NCI-H460 (cell line): ENCODE measurements around the gene CLIP3. TPM values are rescaled to one million over a fixed set of nuclear protein-coding genes. Genes with fewer than 3 reads are reported as not detected.
"Not testable (repeated sequence)": the region's sequence is repeated elsewhere in the genome, so short reads cannot be mapped to it uniquely, and the experiment has no call there.

Source experiments
- DNase-seq: peaks from one replicate; pipeline ENCODE4 v3.0.0-alpha.2; 2016; ENCODE audit warnings: low read depth; ENCODE audit errors: extremely low read depth
- polyA plus RNA-seq: library from polyadenylated mRNA; depleted of rRNA; stranded (reverse); fragments of >200 nt; gene quantifications from 2 replicates; pipeline ENCODE4 v1.2.3, GENCODE V29; 2014; cell fraction: nucleus; rRNA removed
- total RNA-seq: library from RNA; depleted of rRNA; stranded (reverse); fragments of >200 nt; shearing (Covaris generic); gene quantifications from 2 replicates; pipeline ENCODE4 v1.2.3, GENCODE V29; 2014; rRNA removed

Gene CLIP3, protein sequence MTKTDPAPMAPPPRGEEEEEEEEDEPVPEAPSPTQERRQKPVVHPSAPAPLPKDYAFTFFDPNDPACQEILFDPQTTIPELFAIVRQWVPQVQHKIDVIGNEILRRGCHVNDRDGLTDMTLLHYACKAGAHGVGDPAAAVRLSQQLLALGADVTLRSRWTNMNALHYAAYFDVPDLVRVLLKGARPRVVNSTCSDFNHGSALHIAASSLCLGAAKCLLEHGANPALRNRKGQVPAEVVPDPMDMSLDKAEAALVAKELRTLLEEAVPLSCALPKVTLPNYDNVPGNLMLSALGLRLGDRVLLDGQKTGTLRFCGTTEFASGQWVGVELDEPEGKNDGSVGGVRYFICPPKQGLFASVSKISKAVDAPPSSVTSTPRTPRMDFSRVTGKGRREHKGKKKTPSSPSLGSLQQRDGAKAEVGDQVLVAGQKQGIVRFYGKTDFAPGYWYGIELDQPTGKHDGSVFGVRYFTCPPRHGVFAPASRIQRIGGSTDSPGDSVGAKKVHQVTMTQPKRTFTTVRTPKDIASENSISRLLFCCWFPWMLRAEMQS
- total RNA-seq, result 0.27 and 0.35 TPM in 2 replicates
- 0.98 and 2.1 TPM in 2 replicates for polyA plus RNA-seq

DNA sequence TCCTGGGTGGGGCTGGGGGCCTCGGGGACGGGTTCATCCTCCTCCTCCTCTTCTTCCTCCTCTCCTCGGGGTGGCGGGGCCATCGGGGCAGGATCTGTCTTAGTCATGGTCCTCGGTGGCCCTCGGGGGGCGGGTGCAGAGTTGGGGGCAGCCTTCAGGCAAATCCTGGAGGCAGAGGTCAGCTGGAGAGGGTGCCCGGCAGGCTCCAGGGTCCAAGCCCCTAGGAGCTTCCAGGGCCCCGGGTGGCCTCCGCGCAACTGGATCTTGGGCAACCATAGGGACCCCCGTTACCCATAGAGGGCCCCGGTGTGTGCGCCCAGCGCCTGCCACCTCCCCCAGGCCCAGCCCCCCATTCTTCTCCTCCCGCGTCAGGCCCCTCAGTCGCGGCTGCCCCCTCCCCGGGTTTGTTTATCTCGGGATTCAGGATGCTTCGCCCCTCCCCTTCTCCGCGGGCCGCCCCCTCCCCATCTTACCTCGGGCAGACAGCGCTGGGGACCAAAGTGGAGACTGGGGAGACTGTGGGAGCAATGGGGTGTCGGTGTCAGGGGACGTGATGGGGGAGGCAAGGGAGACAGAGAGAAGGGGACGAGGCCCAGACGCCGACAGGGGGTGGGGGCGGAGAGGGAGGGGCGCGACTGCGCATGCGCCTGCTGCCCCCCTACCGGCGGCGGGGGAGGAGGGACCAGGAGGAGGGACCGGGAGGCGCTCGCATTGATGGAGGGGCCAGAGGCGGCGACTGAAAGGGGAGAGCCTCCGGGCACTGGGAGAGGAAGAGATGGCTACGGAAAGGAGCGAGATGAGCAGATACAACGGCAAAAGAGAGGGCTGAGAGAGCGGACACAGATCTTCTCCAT, at the start of gene CLIP3:
CLIP3 (minus strand) TSS at position 623 of the 854 bp plus-strand sequence; CDS start at position 107, 516 bp downstream.
- DNase-seq, result no peak

DNA sequence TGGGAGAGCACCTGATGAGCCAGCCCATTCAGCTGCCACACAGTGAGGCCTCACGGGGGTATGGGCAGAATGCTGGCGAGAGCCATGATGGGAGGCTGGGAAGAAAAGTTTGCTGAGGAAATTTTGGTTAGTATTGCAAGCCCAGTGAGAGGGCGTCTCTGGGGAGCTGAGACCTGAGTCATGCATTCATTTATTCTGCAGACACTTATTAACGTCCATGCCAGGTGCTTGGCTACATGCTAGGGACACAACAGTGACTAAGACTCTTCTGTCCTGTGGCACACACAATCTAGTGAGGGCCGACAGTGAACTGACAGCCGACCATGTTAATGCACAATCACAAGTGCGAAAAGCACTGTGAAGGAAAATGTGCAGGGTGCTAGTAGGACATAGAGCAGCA, 49.2 kb upstream of the CLIP3 start:
- DNase-seq, result no peak

GRCh38 chr19:36081385-36081784, 48.7 kb upstream of the CLIP3 start:
- no peak for DNase-seq

DNA sequence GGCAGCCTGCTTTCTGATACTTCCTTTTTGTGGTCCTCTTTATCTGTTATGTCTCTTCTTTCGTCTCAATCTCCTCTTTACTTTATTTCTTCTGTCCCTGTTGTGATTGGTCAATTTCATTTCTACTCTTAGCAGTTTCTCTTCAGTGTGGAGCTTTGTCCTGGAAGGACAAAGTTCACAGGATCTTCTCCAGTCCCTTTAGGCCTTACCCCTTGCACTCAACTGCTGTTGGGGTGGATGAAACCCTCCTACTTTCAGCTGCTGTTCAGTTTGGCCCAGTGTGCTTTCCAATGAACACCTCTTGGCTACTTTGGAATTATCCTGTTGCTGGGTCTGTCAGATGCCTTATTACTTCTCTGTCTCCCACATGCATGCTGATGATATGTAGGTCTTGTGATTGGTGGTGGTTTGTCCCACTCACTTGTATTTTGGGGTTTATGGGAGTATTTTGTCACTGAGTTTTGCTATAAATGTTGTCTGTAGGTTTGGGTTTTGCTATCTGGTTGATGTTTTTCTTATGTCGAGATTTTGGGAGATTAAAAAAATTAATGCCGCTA, 46.8 kb upstream of the CLIP3 start:
- DNase-seq, result no peak

DNA sequence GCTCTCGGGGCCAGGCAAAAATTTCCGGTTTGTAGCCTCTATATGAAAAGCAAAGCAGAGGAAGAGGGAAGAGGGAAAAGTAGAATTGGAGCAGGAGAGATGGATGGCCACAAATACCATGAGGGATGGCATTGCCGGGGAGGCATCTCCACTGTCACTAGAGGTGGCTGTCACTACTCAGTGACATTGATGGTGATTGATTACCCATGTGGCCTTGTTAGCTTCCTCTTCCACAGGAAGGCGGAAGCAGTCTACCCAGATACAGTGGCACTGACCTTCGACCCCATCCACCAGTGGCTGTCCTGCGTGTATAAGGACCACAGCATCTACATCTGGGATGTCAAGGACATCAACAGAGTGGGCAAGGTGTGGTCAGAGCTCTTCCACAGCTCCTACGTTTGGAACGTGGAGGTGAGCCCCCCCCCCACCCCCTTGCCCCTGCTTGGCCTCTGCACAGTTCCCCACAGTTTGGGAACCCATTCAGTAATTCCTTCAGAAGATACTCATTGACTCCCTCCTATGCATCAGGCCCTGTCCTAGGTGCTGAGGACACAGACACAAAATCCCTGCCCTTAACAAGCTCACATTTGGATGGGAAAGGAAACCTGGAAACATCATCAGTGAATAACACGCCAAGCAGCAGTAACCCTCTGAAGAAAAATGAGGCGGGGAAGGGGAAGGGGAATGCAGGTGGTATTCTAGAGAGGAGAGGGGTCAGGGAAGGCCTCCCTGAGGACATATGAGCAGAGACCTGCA, 40.6 kb upstream of the CLIP3 start:
- no peak for DNase-seq

DNA sequence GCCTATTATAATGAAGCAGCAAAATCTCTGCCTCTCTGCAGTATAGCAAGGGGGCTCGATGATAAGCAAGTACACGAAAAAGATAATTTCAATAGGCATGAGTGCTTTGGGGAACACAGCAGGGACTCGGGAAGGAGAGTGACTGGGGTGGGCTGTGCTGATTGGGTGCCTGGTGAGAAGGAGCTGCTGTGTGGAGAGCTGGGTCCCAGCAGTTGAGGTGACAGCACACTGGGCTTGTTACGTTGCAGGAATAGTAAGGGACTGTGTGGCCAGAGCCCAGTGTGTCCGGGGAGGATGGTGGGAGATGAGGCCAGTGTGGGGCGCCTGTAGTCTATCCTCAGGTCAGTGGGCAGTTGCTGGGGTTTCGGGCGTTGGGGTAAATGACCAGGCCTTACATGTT, 39.4 kb upstream of the CLIP3 start:
- no peak for DNase-seq

- not testable (repeated sequence) for DNase-seq
Measured at GRCh38 chr19:36068810-36069499, 36.3 kb upstream of the CLIP3 start.

DNA sequence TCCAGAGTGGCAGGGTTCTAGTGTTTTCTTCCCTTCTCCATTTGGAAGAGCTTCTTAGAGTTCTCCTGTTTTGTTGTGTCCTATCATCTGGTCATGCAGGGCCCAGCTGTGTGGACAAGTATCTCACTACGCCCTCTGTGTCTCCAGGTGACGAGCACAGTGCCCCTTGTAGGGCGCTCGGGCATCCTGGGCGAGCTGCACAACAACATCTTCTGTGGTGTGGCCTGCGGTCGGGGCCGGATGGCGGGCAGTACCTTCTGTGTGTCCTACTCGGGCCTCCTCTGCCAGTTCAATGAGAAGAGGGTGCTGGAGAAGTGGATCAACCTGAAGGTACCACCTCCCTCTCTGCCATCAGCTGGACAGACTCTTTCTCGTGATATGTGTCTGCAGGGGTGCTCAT, 35.0 kb upstream of the CLIP3 start:
- no peak for DNase-seq

DNA sequence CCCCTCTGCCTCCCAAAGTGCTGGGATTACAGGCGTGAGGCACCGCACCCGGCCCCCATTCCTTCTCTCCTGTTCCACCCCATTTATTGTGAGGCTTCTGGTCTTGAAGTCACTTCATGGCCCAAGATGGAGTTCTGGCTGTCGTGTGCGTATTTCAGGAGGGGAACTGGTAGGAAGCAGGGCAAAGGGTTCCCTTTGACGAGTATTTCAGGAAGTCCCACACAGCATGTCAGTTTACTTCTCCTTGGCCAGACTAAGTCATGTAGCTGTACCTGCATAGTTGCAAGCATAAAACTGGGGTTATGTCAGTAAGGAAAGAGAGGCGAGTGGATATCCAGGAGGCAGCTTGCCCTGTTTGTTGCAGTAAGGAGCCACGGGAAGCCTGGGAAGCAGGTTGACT, 32.2 kb upstream of the CLIP3 start:
- DNase-seq, result no peak

- DNase-seq, result no peak
Measured at GRCh38 chr19:36061367-36061766, 28.7 kb upstream of the CLIP3 start.

DNA sequence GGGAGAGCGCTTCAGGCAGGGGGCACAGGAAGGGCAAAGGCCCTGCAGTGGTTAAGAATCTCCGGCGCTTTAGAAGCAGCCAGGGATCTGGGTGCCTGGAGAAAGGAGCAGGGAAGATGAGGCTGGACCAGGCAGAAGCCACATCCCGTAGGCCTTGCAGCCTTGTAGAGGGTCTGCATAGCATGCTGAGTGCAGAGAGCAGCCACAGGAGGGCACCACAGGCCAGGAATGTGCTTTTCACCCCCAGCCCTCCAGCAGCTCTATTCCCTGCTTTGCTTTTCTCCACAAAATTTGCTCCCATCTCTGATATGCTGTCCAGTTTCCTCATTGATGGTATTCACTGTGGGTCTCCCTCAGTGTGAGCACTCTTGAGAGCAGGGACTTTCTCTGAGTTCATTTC, 27.8 kb upstream of the CLIP3 start:
- no peak for DNase-seq

GRCh38 chr19:36059180-36059910, 26.7 kb upstream of the CLIP3 start:
- no peak for DNase-seq

DNA sequence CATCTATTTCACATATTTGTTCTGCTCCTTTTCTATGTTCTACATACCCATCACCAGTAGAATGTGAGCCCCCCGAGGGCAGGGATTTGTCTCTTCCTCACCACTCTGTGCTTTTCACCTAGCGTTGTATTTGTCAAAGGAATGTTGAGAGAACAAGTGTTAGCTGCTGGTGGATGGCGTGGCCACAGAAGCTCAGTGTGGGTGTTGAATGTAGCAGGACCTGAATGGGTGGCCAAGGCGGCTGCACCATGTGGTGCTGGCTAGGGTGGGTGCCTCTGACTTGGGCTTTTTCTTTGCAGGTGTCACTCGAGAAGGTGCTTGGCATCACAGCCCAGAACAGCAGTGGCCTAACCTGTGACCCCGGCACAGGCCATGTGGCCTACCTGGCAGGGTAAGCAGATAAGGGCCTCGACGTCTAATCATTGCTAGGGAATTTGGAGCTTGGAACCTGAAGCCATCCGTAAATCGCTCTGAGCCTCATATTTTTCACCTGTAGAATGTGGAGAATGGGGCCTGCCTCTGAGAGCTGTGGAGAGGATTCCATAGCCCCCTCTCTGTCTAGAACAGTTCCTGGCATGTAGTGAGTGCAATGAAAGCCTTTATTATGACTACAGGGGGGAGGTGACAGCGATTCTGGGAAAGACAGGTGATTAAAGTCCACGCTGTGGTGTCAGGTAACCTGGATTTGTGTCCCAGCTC, 26.0 kb upstream of the CLIP3 start:
- DNase-seq, result no peak

DNA sequence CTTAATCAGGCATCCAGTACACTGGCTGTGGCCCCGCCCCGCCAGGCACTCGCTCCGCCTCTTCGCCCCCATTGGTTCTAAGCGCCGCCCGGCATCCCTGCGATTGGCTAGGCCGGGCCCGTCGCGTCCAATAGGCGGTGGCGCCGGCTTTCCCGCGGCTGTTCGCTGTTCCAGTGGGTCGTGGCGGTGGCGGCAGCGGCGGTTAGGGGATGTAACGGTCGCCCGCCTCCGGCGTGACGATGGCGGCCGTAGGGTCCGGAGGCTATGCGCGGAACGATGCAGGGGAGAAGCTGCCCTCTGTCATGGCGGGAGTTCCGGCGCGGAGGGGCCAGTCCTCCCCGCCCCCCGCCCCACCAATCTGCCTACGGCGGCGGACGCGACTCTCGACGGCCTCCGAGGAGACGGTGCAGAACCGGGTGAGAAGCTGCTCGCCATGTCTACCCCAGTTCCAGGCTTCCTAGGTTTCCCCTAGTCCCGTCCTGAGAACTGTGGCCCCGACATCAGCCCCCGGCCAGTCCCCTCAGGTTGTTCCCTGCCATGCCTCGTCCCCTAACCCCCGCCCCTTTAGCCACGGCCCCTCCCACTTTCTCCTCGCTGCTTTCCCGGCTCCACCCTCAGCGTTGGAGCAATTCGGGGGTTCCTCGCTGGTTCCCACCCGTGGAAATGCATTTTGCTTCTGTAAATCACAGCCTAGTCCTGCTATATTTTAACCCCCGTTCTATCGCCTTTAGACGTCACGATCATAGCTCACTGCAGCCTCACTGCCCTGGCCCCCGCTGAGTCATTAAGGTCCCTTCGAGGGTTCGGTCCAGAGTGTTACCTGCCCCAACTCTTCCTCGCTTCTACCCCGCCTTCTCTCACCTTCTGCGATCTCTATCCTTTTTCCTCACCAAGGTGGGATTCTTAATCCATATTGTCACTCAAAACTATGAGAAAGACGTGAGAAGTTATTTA, 22.3 kb upstream of the CLIP3 start, which contains the start of gene WDR62:
WDR62 (plus strand) TSS at position 165 of the 954 bp plus-strand sequence; CDS start at position 240, 75 bp downstream.
- peak; percentile 92 for DNase-seq

- peak; percentile 99 for DNase-seq
Measured at GRCh38 chr19:36054119-36054732, 21.6 kb upstream of the CLIP3 start, which contains the start of gene THAP8. Gene THAP8 (minus strand): TSS chr19:36054285. CDS start chr19:36054217, 68 bp downstream.

DNA sequence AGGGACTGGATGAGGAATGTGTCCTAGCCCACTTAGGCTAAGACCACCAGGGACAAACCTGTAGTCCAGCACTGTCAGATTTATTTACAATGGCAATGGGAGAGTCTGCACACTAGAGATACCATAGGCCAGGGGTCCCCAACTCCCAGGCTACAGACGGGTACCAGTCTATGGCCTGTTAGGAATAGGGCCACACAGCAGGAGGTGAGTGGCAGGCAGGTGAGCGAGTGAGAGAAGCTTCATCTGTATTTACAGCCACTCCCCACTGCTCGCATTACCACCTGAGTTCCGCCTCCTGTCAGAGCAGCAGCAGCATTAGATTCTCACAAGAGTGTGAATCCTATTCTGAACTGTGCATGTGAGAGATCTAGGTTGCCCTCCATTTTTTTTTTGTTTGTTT, 19.0 kb upstream of the CLIP3 start:
- no peak for DNase-seq

GRCh38 chr19:36051236-36051635, 18.6 kb upstream of the CLIP3 start:
- no peak for DNase-seq
